ENCODE results near the gene UBASH3B.
A peak's percentile ranks its signal among the peaks of the same experiment; 100 is the strongest.
"Not testable (repeated sequence)": the region's sequence is repeated elsewhere in the genome, so short reads cannot be mapped to it uniquely, and the experiment has no call there.

Gene UBASH3B

DNA sequence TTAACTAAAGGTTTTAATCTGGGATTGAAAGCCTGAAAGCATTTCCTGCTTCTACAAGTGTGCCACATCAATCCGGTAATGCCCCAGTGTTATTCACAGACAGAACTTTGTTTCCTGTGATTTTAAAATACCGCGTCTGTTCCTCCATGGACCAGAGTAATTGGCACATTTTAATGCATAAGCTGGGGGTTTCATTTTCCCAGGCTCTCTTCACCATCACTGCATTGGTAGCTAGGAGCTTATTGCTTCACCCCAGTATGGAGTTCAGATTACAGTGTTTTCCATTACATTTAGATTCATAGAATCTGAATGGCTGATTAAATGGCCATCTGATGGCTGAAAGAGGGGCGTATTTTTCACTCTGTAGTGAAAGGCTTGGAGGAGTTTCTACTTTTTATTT is 157.1 kb downstream of the UBASH3B start:
- no peak for DNase-seq (ENCODE audit: low spot score)

GRCh38 chr11:122813176-122813893 is 157.8 kb downstream of the UBASH3B start:
- no peak for DNase-seq (ENCODE audit: low spot score)

- DNase-seq (ENCODE audit: low spot score) = no peak
Observed at GRCh38 chr11:122813894-122814270, 158.4 kb downstream of the UBASH3B start.

- DNase-seq (ENCODE audit: low spot score) = no peak
Observed at GRCh38 chr11:122814401-122814800, 158.9 kb downstream of the UBASH3B start.

DNA sequence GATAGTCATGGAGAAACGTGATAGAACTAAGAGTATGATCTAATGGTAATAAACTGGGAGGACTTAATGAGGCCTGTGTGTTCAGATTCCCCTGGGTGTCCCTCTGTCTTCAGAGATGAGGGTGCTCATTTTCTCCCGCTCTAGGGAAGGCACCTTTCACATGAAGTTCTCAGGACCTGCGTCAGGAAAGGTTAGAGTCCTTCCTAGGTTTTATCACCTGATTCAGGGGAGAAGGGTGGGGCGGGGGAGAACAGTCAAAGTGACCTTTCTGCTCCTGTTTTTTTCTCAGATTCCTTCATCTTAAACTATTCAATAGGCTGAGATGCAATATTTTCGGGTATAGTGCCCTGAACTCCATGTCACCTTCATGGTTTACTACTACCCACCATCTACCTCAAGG is 160.4 kb downstream of the UBASH3B start:
- no peak for DNase-seq (ENCODE audit: low spot score)

- DNase-seq (ENCODE audit: low spot score) = no peak
Observed at GRCh38 chr11:122816761-122817520, 161.4 kb downstream of the UBASH3B start.

DNA sequence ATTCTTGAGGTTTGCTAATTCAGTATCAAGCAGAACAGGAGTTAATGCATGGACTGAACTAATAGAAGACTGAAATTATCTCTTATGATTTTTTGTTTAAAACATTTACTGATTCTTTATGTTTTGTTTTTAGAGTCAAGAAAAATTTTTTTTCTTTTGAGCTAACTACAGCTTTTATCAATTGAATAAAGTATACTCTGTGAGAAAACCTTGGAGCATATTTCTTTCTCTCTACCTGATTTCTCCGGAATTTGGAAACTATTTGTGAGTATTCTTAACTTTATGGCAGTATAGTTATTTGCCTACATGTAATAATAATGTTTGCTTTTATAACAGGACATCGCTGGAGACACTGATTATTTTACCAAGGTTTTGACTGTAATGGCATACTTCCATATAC is 164.6 kb downstream of the UBASH3B start:
- DNase-seq (ENCODE audit: low spot score) = no peak

DNA sequence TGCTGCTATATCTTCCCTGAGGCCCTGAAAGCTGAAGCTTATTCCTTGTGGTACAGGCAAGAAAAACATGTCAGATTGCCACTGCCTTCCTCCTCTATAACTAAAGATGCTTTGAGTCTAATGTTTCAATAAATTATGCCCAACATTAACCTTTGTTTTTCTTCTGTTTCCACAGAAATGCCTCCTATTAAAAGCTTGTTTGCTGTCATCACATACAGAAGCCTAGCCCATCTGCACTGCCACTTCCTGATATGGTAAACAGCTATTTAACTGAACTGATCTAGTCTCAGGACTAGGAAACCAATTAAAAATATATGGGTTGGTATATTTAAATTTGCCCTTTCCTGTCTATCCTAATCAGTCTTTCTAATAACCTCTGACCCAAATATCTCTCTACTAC is 165.6 kb downstream of the UBASH3B start:
- DNase-seq (ENCODE audit: low spot score) = no peak

DNA sequence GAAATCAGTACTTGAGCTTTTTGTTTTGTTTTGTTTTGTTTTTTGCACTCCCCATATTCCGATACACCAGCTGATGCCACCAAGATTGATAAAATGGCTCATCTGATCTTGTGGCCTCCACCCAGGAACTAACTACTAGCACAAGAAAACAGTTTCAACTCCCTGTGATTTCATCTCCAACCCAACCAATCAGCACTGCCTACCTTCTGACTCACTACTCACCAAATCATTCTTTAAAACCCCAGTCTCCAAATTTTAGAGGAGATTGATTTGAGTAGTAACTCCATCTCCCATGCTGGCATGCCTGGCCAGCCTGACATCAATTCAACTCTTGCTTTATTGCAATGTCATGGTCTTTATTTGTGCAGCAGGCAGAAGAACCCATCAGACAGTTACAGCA is 166.7 kb downstream of the UBASH3B start:
- DNase-seq (ENCODE audit: low spot score) = no peak

DNA sequence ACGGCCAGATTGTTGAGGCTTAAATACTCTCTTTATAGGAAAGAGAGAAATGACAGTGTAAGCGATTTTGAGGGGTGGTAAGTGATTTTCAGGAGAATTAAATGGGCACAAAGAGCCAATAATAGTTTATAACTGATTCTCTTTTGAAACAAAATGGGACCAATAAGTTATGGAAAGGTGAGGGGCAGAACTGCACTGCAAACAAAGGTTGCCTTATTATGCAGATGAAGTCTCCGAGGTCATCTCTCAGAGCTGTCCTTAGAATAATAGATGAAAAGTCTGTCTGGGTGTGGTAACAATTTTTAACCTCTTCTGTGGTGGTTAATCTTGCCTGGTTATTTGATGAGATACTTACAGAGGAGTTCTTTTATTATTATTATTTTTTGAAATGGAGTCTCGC is 168.0 kb downstream of the UBASH3B start:
- DNase-seq (ENCODE audit: low spot score) = no peak

DNA sequence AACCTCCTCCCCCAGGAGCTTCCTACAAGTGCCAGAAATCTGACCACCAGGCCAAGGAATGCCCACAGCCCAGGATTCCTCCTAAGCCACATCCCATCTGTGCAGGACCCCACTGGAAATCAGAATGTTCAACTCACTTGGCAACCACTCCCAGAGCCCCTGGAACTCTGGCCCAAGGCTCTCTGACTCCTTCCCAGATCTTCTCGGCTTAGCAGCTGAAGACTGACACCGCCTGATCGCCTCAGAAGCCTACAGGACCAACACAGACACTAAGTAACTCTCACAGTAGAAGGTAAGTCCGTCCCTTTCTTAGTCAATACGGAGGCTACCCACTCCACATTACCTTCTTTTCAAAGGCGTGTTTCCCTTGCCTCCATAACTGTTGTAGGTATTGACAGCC is 173.8 kb downstream of the UBASH3B start:
- not testable (repeated sequence) for DNase-seq (ENCODE audit: low spot score)

DNA sequence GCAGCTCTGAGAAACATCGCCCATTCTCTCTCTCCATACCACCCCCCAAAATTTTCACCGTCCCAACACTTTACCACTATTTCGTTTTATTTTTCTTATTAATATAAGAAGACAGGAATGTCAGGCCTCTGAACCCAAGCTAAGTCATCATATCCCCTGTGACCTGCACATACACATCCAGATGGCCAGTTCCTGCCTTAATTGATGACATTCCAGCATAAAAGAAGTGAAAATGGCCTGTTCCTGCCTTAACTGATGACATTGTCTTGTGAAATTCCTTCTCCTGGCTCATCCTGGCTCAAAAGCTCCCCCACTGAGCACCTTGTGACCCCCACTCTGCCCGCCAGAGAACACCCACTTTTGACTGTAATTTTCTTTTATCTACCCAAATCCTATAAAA is 176.8 kb downstream of the UBASH3B start:
- not testable (repeated sequence) for DNase-seq (ENCODE audit: low spot score)

DNA sequence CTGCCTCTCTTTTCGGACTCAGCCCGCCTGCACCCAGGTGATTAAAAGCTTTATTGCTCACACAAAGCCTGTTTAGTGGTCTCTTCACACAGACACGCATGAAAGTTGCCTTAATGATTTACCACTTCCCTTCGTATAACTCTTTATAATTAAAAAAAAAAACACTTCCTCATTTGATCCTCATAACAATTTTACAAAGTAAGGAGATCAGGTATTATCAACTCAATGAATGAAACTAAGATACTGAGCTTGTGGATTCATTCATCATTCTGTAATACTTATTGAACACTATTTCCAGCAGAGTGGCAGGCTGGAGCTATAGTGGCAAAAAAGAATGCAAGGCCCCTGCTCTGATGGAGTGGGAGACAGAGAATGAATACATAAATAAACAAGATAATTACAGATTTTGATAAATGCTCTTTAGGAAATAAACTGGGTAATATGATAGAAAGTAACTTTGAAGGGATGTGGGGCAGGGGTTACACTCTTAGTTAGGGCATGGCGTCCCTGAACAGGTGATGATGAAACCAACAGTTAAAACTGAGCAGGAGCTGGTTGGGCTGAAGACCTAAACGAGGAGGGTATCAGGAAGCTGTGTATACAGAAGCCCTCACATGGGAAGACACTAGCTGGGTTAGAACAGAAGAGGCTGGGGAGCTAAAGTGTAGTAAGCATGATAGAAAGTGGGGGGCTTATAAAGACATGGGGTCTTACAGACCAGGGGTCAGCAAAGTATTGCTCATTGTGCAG is 177.4 kb downstream of the UBASH3B start:
- DNase-seq (ENCODE audit: low spot score) = no peak

DNA sequence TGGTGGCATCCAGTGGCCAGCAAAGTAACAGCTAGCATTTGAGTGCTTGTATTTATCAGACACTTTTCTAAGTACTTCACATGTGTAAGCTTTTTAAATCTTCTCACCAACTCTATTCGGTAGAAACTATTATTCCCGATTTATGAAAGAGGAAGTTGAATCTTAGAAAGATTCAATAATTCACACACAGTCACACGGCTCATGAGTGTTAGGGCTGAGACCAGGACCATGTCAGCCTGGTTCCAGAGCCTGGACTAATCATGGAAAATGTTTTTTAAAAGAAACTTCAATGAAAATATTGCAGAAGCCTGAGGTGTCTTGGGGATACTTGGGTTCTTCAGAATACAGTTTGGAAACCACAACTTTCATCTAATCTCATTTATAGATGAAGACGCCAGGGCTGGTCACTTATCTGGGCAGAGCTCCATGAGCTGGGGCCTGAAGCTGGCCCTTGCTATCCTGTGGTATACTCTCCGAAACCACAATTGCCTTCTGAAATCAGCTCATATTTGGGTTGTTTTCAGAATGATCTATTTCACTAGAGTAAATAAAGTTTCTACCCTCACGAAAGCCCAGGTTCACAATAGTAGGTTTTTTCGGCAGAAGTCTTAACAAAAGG is 178.4 kb downstream of the UBASH3B start:
- no peak for DNase-seq (ENCODE audit: low spot score)

DNA sequence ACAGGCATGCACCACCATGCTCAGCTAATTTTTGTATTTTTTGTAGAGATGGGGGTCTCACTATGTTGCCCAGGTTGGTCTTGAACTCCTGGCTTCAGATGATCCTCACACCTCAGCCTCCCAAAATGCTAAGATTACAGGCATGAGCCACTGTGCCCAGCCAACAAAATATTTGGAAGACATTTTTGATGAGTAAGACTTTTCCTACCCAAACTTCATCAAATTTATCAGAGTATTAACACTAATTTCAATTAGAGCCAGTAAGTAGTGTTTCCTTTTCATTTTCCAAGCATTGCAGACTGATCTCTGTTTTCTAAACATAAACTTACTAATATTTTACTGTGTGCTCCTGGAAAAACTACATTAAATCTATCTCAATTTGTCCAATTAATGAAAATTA is 181.4 kb downstream of the UBASH3B start:
- no peak for DNase-seq (ENCODE audit: low spot score)

- DNase-seq (ENCODE audit: low spot score) = no peak
Observed at GRCh38 chr11:122837528-122838346, 182.2 kb downstream of the UBASH3B start.

GRCh38 chr11:122843281-122844141 is 188.0 kb downstream of the UBASH3B start:
- DNase-seq (ENCODE audit: low spot score) = no peak

- DNase-seq (ENCODE audit: low spot score) = no peak
Observed at GRCh38 chr11:122847466-122847865, 191.9 kb downstream of the UBASH3B start.

DNA sequence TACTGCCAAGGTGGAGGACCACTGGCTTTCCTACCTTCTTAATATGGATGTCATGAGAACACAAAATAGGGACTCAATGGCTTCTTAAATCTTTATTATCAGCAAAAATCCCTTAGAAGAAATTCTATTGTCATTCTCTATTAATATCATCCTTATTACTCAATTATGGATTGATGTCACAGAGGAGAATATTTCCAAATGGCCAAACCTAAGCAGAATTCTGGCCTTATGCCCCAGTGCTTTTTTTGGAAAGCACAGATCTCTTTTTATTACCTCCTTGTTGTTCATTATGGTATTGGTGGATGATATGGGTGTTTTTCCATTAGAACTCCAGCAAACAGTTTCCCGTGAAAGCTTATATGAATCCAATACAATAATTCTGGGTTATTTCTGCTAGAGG is 192.7 kb downstream of the UBASH3B start:
- DNase-seq (ENCODE audit: low spot score) = no peak

DNA sequence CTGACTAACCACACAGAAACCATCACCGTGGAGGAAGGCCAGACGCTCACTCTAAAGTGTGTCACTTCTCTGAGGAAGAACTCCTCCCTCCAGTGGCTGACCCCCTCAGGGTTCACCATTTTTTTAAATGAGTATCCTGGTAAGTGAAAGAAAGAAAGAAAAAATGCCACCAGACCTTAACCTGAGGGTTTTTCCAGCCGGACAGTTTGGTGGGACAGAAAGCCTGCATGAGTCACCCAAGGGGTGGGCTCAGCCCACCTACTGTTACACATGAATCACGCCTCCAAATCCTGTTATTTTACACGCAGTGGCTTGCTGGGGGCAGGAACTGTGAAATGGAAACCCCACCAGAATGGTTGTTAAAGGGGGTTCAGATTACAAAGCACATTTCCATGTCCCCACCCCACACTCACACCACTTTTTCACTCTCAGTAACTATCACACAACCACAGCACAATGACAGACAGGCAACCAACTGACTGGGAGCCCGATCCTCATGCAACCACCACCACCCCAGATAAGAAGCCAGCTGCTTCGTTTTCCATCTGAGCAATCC is 194.6 kb downstream of the UBASH3B start:
- peak; percentile 15 for DNase-seq (ENCODE audit: low spot score)

All from AG08395 (cell line).